SK-N-SH treated with all-trans-retinoic acid at 6 μM for 48 hours (cell line): ENCODE results near the gene RHCG.

Experiments used
- ATAC-seq: fragments of 200-7000 bp; cut with Tn5 transposase; 3 replicates; pipeline ENCODE4 v1.9.1; 2020; ENCODE audit warnings: mild to moderate bottlenecking, moderate library complexity
- CSDC2 ChIP-seq: fragments of 250-450 bp; sonication (Bioruptor Pico); IDR thresholded peaks from 2 replicates; pipeline ENCODE4 v1.5.0; 2020; ENCODE audit warnings: mild to moderate bottlenecking, moderate library complexity
- OSR1 ChIP-seq: fragments of 250-450 bp; sonication (Bioruptor Pico); IDR thresholded peaks from 2 replicates; pipeline ENCODE4 v1.8.0; 2022; ENCODE audit warnings: moderate library complexity, mild to moderate bottlenecking, inconsistent platforms
- POU6F1 ChIP-seq: fragments of 250-450 bp; sonication (Bioruptor Pico); IDR thresholded peaks from 2 replicates; pipeline ENCODE4 v1.8.0; 2021; ENCODE audit warnings: low read depth, mild to moderate bottlenecking, moderate library complexity, borderline replicate concordance
- PPARA ChIP-seq: fragments of 250-450 bp; sonication (Bioruptor Pico); IDR thresholded peaks from 2 replicates; pipeline ENCODE4 v1.5.0; 2020; ENCODE audit warnings: mild to moderate bottlenecking, borderline replicate concordance
- ZNF8 ChIP-seq: fragments of 450-650 bp; formaldehyde crosslinking; IDR thresholded peaks from 2 replicates; pipeline ENCODE4 v1.5.0; 2020; ENCODE audit warnings: mild to moderate bottlenecking, moderate library complexity

RHCG gene

DNA sequence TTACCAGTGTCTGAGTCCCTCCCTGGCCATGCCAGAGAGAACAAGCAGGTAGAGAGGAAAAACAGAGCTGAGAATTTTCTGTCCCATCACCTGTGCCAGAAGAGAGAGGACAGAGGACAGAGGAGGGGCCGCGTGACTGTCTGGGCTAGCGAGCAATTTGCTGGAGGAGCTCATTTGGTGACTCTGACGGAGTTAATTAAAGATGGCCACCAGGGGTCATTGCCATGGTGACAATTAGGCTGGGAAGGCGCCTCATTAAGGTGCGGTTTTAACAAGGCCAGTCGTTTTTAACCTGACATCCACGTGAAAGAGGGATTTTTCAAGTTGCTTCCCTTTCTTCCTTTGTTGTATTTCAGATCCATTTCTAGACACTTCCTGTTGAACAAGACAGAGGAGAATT, 72.4 kb downstream of the RHCG start:
- TF ChIP-seq PPARA (CRISPR knock-in tag) (no peak), POU6F1 (CRISPR knock-in tag) (no peak), CSDC2 (no peak), ZNF8 (CRISPR knock-in tag) (no peak), OSR1 (CRISPR knock-in tag) (no peak)
- no peak for ATAC-seq
